ENCODE results near the gene B4GALNT4.

GRCh38 chr11:365831-366230, 3.5 kb upstream of the B4GALNT4 start:
- no peak for TF ChIP-seq POLR2AphosphoS5 (IDR thresholded peaks at IDR 0.05; ENCODE audit: low read depth, low read length)
- TF ChIP-seq PAX5 (IDR thresholded peaks at IDR 0.05; ENCODE audit: insufficient read depth, low read length, severe bottlenecking), result no peak
- no peak for TF ChIP-seq POLR2A (IDR thresholded peaks at IDR 0.05; ENCODE audit: low read depth, low read length)
- TF ChIP-seq SPI1 (IDR thresholded peaks at IDR 0.05; ENCODE audit: low read depth, low read length), result no peak
- TF ChIP-seq TAF1 (IDR thresholded peaks at IDR 0.05; ENCODE audit: low read depth, low read length), result no peak
- no peak for TF ChIP-seq POU2F2 (IDR thresholded peaks at IDR 0.05; ENCODE audit: low read depth, low read length)
